ENCODE measurements around the gene CNTNAP2. TPM values are rescaled to one million over a fixed set of nuclear protein-coding genes. Genes with fewer than 3 reads are reported as not detected.

Gene CNTNAP2
- total RNA-seq, 2 experiments from 2014 or later, result not detected

GRCh38 chr7:148155000-148155399 is 2038.4 kb downstream of the CNTNAP2 start:
- H3K9me3 ChIP-seq (ENCODE audit: control insufficient read depth in 1 of 2, insufficient read depth in 1 of 2, low read length in 2 of 2), result peaks cover 0 to 14% of the 10 kb centered on the region in 2 experiments
- Mint-ChIP-seq H3K4me1 (ENCODE audit: low read depth) (no peaks in the 10 kb centered on the region), H3K9me3 (no peaks in the 10 kb centered on the region), H3K27me3 (no peaks in the 10 kb centered on the region), H3K4me3 (no peak overlapping the region), H3K27ac (no peak overlapping the region), H3K36me3 (ENCODE audit: low read depth) (no peaks in the 10 kb centered on the region)
- H3K4me1 ChIP-seq (ENCODE audit: insufficient read depth, low read length), result no peaks in the 10 kb centered on the region
- H3K4me3 ChIP-seq (ENCODE audit: low read length), result no peak overlapping the region
- intact Hi-C loops (cut with DNase I, micrococcal nuclease), result no loop called here
- no peaks in the 10 kb centered on the region for H3K27me3 ChIP-seq (ENCODE audit: control insufficient read depth in 1 of 2, insufficient read depth in 2 of 2, low read length in 2 of 2)
- ATAC-seq (ENCODE audit: poor library complexity), result no peak
- H3K27ac ChIP-seq (ENCODE audit: low read depth in 1 of 2, low read length in 2 of 2), result no peak overlapping the region
- DNase-seq, result no peak
- ChIA-PET POLR2A (no interaction called here), CTCF (no interaction called here)
- H3K36me3 ChIP-seq (ENCODE audit: insufficient read depth, low read length), result no peaks in the 10 kb centered on the region
- no peak for TF ChIP-seq CTCF (IDR thresholded peaks at IDR 0.05)

GRCh38 chr7:148155826-148156225 is 2039.2 kb downstream of the CNTNAP2 start:
- Histone ChIP-seq H3K9me3 (ENCODE audit: control insufficient read depth in 1 of 2, insufficient read depth in 1 of 2, low read length in 2 of 2) (peaks cover 0 to 6% of the 10 kb centered on the region in 2 experiments), H3K36me3 (ENCODE audit: insufficient read depth, low read length) (no peaks in the 10 kb centered on the region), H3K4me3 (ENCODE audit: low read length) (no peak overlapping the region), H3K4me1 (ENCODE audit: insufficient read depth, low read length) (no peaks in the 10 kb centered on the region), H3K27me3 (ENCODE audit: control insufficient read depth in 1 of 2, insufficient read depth in 2 of 2, low read length in 2 of 2) (no peaks in the 10 kb centered on the region), H3K27ac (ENCODE audit: low read depth in 1 of 2, low read length in 2 of 2) (no peak overlapping the region)
- TF ChIP-seq CTCF (IDR thresholded peaks at IDR 0.05), result no peak
- H3K4me3 Mint-ChIP-seq, result no peak overlapping the region
- no peak for ATAC-seq (ENCODE audit: poor library complexity)
- ChIA-PET POLR2A (no interaction called here), CTCF (no interaction called here)
- no peaks in the 10 kb centered on the region for H3K4me1 Mint-ChIP-seq (ENCODE audit: low read depth)
- H3K27me3 Mint-ChIP-seq, result no peaks in the 10 kb centered on the region
- intact Hi-C loops (cut with DNase I, micrococcal nuclease), result no loop called here
- no peak overlapping the region for H3K27ac Mint-ChIP-seq
- H3K9me3 Mint-ChIP-seq, result no peaks in the 10 kb centered on the region
- no peaks in the 10 kb centered on the region for H3K36me3 Mint-ChIP-seq (ENCODE audit: low read depth)
- DNase-seq, result no peak

GRCh38 chr7:148156233-148156632 is 2039.6 kb downstream of the CNTNAP2 start:
- no peaks in the 10 kb centered on the region for H3K36me3 Mint-ChIP-seq (ENCODE audit: low read depth)
- Histone ChIP-seq H3K9me3 (ENCODE audit: control insufficient read depth in 1 of 2, insufficient read depth in 1 of 2, low read length in 2 of 2) (peaks cover 0 to 5% of the 10 kb centered on the region in 2 experiments), H3K36me3 (ENCODE audit: insufficient read depth, low read length) (no peaks in the 10 kb centered on the region), H3K27me3 (ENCODE audit: control insufficient read depth in 1 of 2, insufficient read depth in 2 of 2, low read length in 2 of 2) (no peaks in the 10 kb centered on the region), H3K4me1 (ENCODE audit: insufficient read depth, low read length) (no peaks in the 10 kb centered on the region), H3K4me3 (ENCODE audit: low read length) (no peak overlapping the region), H3K27ac (ENCODE audit: low read depth in 1 of 2, low read length in 2 of 2) (no peak overlapping the region)
- intact Hi-C loops (cut with DNase I, micrococcal nuclease), result no loop called here
- DNase-seq (no peak), ATAC-seq (ENCODE audit: poor library complexity) (no peak)
- no peak overlapping the region for H3K27ac Mint-ChIP-seq
- ChIA-PET POLR2A (no interaction called here), CTCF (no interaction called here)
- H3K27me3 Mint-ChIP-seq, result no peaks in the 10 kb centered on the region
- no peaks in the 10 kb centered on the region for H3K4me1 Mint-ChIP-seq (ENCODE audit: low read depth)
- TF ChIP-seq CTCF (IDR thresholded peaks at IDR 0.05), result no peak
- no peaks in the 10 kb centered on the region for H3K9me3 Mint-ChIP-seq
- no peak overlapping the region for H3K4me3 Mint-ChIP-seq

Measured in CD4-positive, alpha-beta T cell (primary cell).